ENCODE data around the gene GSTM4.

Gene GSTM4

GRCh38 chr1:109655615-109656519 lies at the start of gene GSTM4:
Gene GSTM4, plus strand, starts transcription at chr1:109656099. Its CDS starts 291 bp downstream, at chr1:109656390.
- Histone ChIP-seq H3K9me3 (ENCODE audit: control insufficient read depth in 2 of 2, low read length in 2 of 2) (no peaks in the 10 kb centered on the region), H3K27me3 (ENCODE audit: control insufficient read depth in 2 of 2, insufficient read depth in 2 of 2, low read length in 2 of 2) (no peaks in the 10 kb centered on the region), H3K4me1 (ENCODE audit: control insufficient read depth in 2 of 2, insufficient read depth in 2 of 2, low read length in 2 of 2) (peaks cover 7 to 9% of the 10 kb centered on the region in 2 donors), H3K9ac (ENCODE audit: low read depth in 1 of 2, low read length in 2 of 2) (peak within 1 kb of the TSS; percentile 77 to 91), H3K36me3 (ENCODE audit: control insufficient read depth in 2 of 2, insufficient read depth in 2 of 2, low read length in 2 of 2) (peaks cover 13 to 21% of the 10 kb centered on the region in 2 donors), H3K4me3 (ENCODE audit: low read length in 2 of 2) (peak within 1 kb of the TSS; percentile 83 to 90), H3K27ac (ENCODE audit: low read depth in 2 of 2, low read length in 2 of 2) (peak within 1 kb of the TSS; percentile 89 to 90)

- no peaks in the 10 kb centered on the region for H3K4me1 ChIP-seq (ENCODE audit: control insufficient read depth in 2 of 2, insufficient read depth in 2 of 2, low read length in 2 of 2)
- H3K9me3 ChIP-seq (ENCODE audit: control insufficient read depth in 2 of 2, low read length in 2 of 2), result no peaks in the 10 kb centered on the region
- no peak overlapping the region for H3K4me3 ChIP-seq (ENCODE audit: low read length in 2 of 2)
- H3K27me3 ChIP-seq (ENCODE audit: control insufficient read depth in 2 of 2, insufficient read depth in 2 of 2, low read length in 2 of 2), result no peaks in the 10 kb centered on the region
- H3K36me3 ChIP-seq (ENCODE audit: control insufficient read depth in 2 of 2, insufficient read depth in 2 of 2, low read length in 2 of 2), result no peaks in the 10 kb centered on the region
- H3K27ac ChIP-seq (ENCODE audit: low read depth in 2 of 2, low read length in 2 of 2), result no peak overlapping the region
- H3K9ac ChIP-seq (ENCODE audit: low read depth in 1 of 2, low read length in 2 of 2), result no peak overlapping the region
Observed at GRCh38 chr1:109609881-109610280, 46.0 kb upstream of the GSTM4 start.

- no peaks in the 10 kb centered on the region for H3K36me3 ChIP-seq (ENCODE audit: control insufficient read depth in 2 of 2, insufficient read depth in 2 of 2, low read length in 2 of 2)
Observed at GRCh38 chr1:109610609-109611307, 45.1 kb upstream of the GSTM4 start.

GRCh38 chr1:109611308-109611990 lies 44.5 kb upstream of the GSTM4 start:
- Histone ChIP-seq H3K36me3 (ENCODE audit: control insufficient read depth in 2 of 2, insufficient read depth in 2 of 2, low read length in 2 of 2) (no peaks in the 10 kb centered on the region), H3K27me3 (ENCODE audit: control insufficient read depth in 2 of 2, insufficient read depth in 2 of 2, low read length in 2 of 2) (no peaks in the 10 kb centered on the region), H3K4me1 (ENCODE audit: control insufficient read depth in 2 of 2, insufficient read depth in 2 of 2, low read length in 2 of 2) (no peaks in the 10 kb centered on the region), H3K9ac (ENCODE audit: low read depth in 1 of 2, low read length in 2 of 2) (no peak overlapping the region), H3K4me3 (ENCODE audit: low read length in 2 of 2) (no peak overlapping the region), H3K9me3 (ENCODE audit: control insufficient read depth in 2 of 2, low read length in 2 of 2) (no peaks in the 10 kb centered on the region), H3K27ac (ENCODE audit: low read depth in 2 of 2, low read length in 2 of 2) (no peak overlapping the region)

More at GRCh38 chr1:109610609-109611307, 45.1 kb upstream of the GSTM4 start:
- Histone ChIP-seq H3K27ac (ENCODE audit: low read depth in 2 of 2, low read length in 2 of 2) (no peak overlapping the region), H3K4me1 (ENCODE audit: control insufficient read depth in 2 of 2, insufficient read depth in 2 of 2, low read length in 2 of 2) (no peaks in the 10 kb centered on the region), H3K27me3 (ENCODE audit: control insufficient read depth in 2 of 2, insufficient read depth in 2 of 2, low read length in 2 of 2) (no peaks in the 10 kb centered on the region), H3K9ac (ENCODE audit: low read depth in 1 of 2, low read length in 2 of 2) (no peak overlapping the region), H3K9me3 (ENCODE audit: control insufficient read depth in 2 of 2, low read length in 2 of 2) (no peaks in the 10 kb centered on the region), H3K4me3 (ENCODE audit: low read length in 2 of 2) (no peak overlapping the region)

GRCh38 chr1:109613361-109614147 lies 42.3 kb upstream of the GSTM4 start:
- Histone ChIP-seq H3K27ac (ENCODE audit: low read depth in 2 of 2, low read length in 2 of 2) (no peak overlapping the region), H3K4me1 (ENCODE audit: control insufficient read depth in 2 of 2, insufficient read depth in 2 of 2, low read length in 2 of 2) (peaks cover under 1 to 3% of the 10 kb centered on the region in 2 donors), H3K9me3 (ENCODE audit: control insufficient read depth in 2 of 2, low read length in 2 of 2) (no peaks in the 10 kb centered on the region), H3K9ac (ENCODE audit: low read depth in 1 of 2, low read length in 2 of 2) (no peak overlapping the region), H3K36me3 (ENCODE audit: control insufficient read depth in 2 of 2, insufficient read depth in 2 of 2, low read length in 2 of 2) (no peaks in the 10 kb centered on the region), H3K4me3 (ENCODE audit: low read length in 2 of 2) (no peak overlapping the region), H3K27me3 (ENCODE audit: control insufficient read depth in 2 of 2, insufficient read depth in 2 of 2, low read length in 2 of 2) (no peaks in the 10 kb centered on the region)

- H3K4me1 ChIP-seq (ENCODE audit: control insufficient read depth in 2 of 2, insufficient read depth in 2 of 2, low read length in 2 of 2), result peaks cover 14 to 15% of the 10 kb centered on the region in 2 donors
- H3K27ac ChIP-seq (ENCODE audit: low read depth in 2 of 2, low read length in 2 of 2), result peak overlapping the region in 1 of 2 donors; percentile 39
- H3K4me3 ChIP-seq (ENCODE audit: low read length in 2 of 2), result no peak overlapping the region
- no peaks in the 10 kb centered on the region for H3K27me3 ChIP-seq (ENCODE audit: control insufficient read depth in 2 of 2, insufficient read depth in 2 of 2, low read length in 2 of 2)
- no peaks in the 10 kb centered on the region for H3K36me3 ChIP-seq (ENCODE audit: control insufficient read depth in 2 of 2, insufficient read depth in 2 of 2, low read length in 2 of 2)
- H3K9ac ChIP-seq (ENCODE audit: low read depth in 1 of 2, low read length in 2 of 2), result no peak overlapping the region
- no peaks in the 10 kb centered on the region for H3K9me3 ChIP-seq (ENCODE audit: control insufficient read depth in 2 of 2, low read length in 2 of 2)
Observed at GRCh38 chr1:109615879-109616278, 40.0 kb upstream of the GSTM4 start.

- H3K4me1 ChIP-seq (ENCODE audit: control insufficient read depth in 2 of 2, insufficient read depth in 2 of 2, low read length in 2 of 2), result peaks cover 14 to 19% of the 10 kb centered on the region in 2 donors
- no peaks in the 10 kb centered on the region for H3K27me3 ChIP-seq (ENCODE audit: control insufficient read depth in 2 of 2, insufficient read depth in 2 of 2, low read length in 2 of 2)
- no peak overlapping the region for H3K4me3 ChIP-seq (ENCODE audit: low read length in 2 of 2)
Observed at GRCh38 chr1:109616391-109616790, 39.5 kb upstream of the GSTM4 start.

GRCh38 chr1:109617291-109617801 lies 38.6 kb upstream of the GSTM4 start:
- H3K9ac ChIP-seq (ENCODE audit: low read depth in 1 of 2, low read length in 2 of 2), result no peak overlapping the region
- no peak overlapping the region for H3K4me3 ChIP-seq (ENCODE audit: low read length in 2 of 2)
- H3K4me1 ChIP-seq (ENCODE audit: control insufficient read depth in 2 of 2, insufficient read depth in 2 of 2, low read length in 2 of 2), result peaks cover 16 to 28% of the 10 kb centered on the region in 2 donors
- H3K27me3 ChIP-seq (ENCODE audit: control insufficient read depth in 2 of 2, insufficient read depth in 2 of 2, low read length in 2 of 2), result no peaks in the 10 kb centered on the region
- peak overlapping the region in 1 of 2 donors; percentile 39 for H3K27ac ChIP-seq (ENCODE audit: low read depth in 2 of 2, low read length in 2 of 2)
- H3K36me3 ChIP-seq (ENCODE audit: control insufficient read depth in 2 of 2, insufficient read depth in 2 of 2, low read length in 2 of 2), result no peaks in the 10 kb centered on the region
- no peaks in the 10 kb centered on the region for H3K9me3 ChIP-seq (ENCODE audit: control insufficient read depth in 2 of 2, low read length in 2 of 2)

More at GRCh38 chr1:109616391-109616790, 39.5 kb upstream of the GSTM4 start:
- Histone ChIP-seq H3K36me3 (ENCODE audit: control insufficient read depth in 2 of 2, insufficient read depth in 2 of 2, low read length in 2 of 2) (no peaks in the 10 kb centered on the region), H3K9ac (ENCODE audit: low read depth in 1 of 2, low read length in 2 of 2) (no peak overlapping the region), H3K27ac (ENCODE audit: low read depth in 2 of 2, low read length in 2 of 2) (peak overlapping the region; percentile 15 to 39), H3K9me3 (ENCODE audit: control insufficient read depth in 2 of 2, low read length in 2 of 2) (no peaks in the 10 kb centered on the region)

Data from mucosa of rectum (tissue), 2 donors.